GM12878 (cell line): ENCODE results near the gene PLXNC1. TPM values are rescaled to one million over a fixed set of nuclear protein-coding genes. Genes with fewer than 3 reads are reported as not detected.

ENCODE experiments used
- BMI1 ChIP-seq: fragments of 450-650 bp; IDR thresholded peaks from 2 replicates; pipeline ENCODE4 v1.6.1; 2016; ENCODE audit warnings: mild to moderate bottlenecking, moderate library complexity, borderline replicate concordance
- CREM ChIP-seq: IDR thresholded peaks from 2 replicates; pipeline ENCODE4 v1.6.1; 2014; ENCODE audit warnings: antibody characterized with exemption, low read depth
- EP300 ChIP-seq, 2 experiments: fragments of 150-350 bp in 1 of 2; IDR thresholded peaks; 2 replicates each; pipeline ENCODE4 v1.6.1; 2011 to 2012; ENCODE audit warnings: low read depth in 2 of 2, low read length in 2 of 2, borderline replicate concordance in 1 of 2, improper control_type of control experiment in 1 of 2, inconsistent platforms in 1 of 2; ENCODE audit not compliant: control insufficient read depth in 1 of 2
- ESRRA ChIP-seq: IDR thresholded peaks from 2 replicates; pipeline ENCODE4 v1.6.1; 2012; ENCODE audit warnings: mild to moderate bottlenecking, low read length, improper control_type of control experiment
- JUND ChIP-seq: IDR thresholded peaks from 2 replicates; pipeline ENCODE4 v1.6.1; 2012; ENCODE audit warnings: low read depth, mild to moderate bottlenecking, low read length, improper control_type of control experiment, moderate library complexity
- MEF2A ChIP-seq: IDR thresholded peaks from 2 replicates; pipeline ENCODE4 v1.6.1; 2011; ENCODE audit warnings: low read depth, mild to moderate bottlenecking, low read length, moderate library complexity; ENCODE audit not compliant: insufficient read depth
- MTA2 ChIP-seq: fragments of 450-650 bp; IDR thresholded peaks from 2 replicates; pipeline ENCODE4 v1.6.1; 2016; ENCODE audit warnings: low read depth, mild to moderate bottlenecking, moderate library complexity
- NFYA ChIP-seq: IDR thresholded peaks from 2 replicates; pipeline ENCODE4 v1.6.1; 2011; ENCODE audit warnings: low read depth, mild to moderate bottlenecking, low read length, improper control_type of control experiment, borderline replicate concordance
- NR2C1 ChIP-seq: fragments of 450-650 bp; IDR thresholded peaks from 2 replicates; pipeline ENCODE4 v1.6.1; 2017; ENCODE audit warnings: antibody characterized with exemption, mild to moderate bottlenecking, moderate library complexity
- PAX8 ChIP-seq: fragments of 450-650 bp; IDR thresholded peaks from 2 replicates; pipeline ENCODE4 v1.6.1; 2017; ENCODE audit warnings: mild to moderate bottlenecking, moderate library complexity
- SMAD5 ChIP-seq: IDR thresholded peaks from 2 replicates; pipeline ENCODE4 v1.6.1; 2016; ENCODE audit warnings: antibody characterized with exemption, low read depth
- SMC3 ChIP-seq: IDR thresholded peaks from 2 replicates; pipeline ENCODE4 v1.6.1; 2011; ENCODE audit warnings: low read length, improper control_type of control experiment, borderline replicate concordance
- SRF ChIP-seq, 2 experiments: IDR thresholded peaks; 2 replicates each; pipeline ENCODE4 v1.6.1; 2011; ENCODE audit warnings: low read depth in 2 of 2, low read length in 2 of 2, mild to moderate bottlenecking in 1 of 2, moderate library complexity in 1 of 2
- SUZ12 ChIP-seq: fragments of 200-600 bp; sonication (generic); IDR thresholded peaks from one replicate; pipeline ENCODE4 v1.6.1; 2018; ENCODE audit warnings: antibody characterized with exemption, mild to moderate bottlenecking; ENCODE audit not compliant: unreplicated experiment
- USF1 ChIP-seq: IDR thresholded peaks from 2 replicates; pipeline ENCODE4 v1.6.1; 2011; ENCODE audit warnings: borderline replicate concordance, low read depth, mild to moderate bottlenecking, moderate library complexity, mixed read lengths, low read length; ENCODE audit not compliant: insufficient read depth; ENCODE audit errors: extremely low read length
- ZBTB4 ChIP-seq: fragments of 450-650 bp; formaldehyde crosslinking; IDR thresholded peaks from 2 replicates; pipeline ENCODE4 v1.4.0; 2022; ENCODE audit warnings: mild to moderate bottlenecking, moderate library complexity
- ZNF217 ChIP-seq: fragments of 450-650 bp; IDR thresholded peaks from 2 replicates; pipeline ENCODE4 v1.6.1; 2017; ENCODE audit warnings: antibody characterized with exemption, mild to moderate bottlenecking
- polyA plus RNA-seq, 11 experiments: library from polyadenylated mRNA; depleted of rRNA in 4 of 11; unstranded in 6 of 11; stranded (reverse) in 5 of 11; fragments of >200 nt; fragmentation: Nextera tagmentation in 4 of 11; fragmentation: Illumina TruSeq in 1 of 11; extraction: Ambion mirVana in 4 of 11; extraction: Trizol in 1 of 11; gene quantifications; 1 replicate in 1 of 11; 2 replicates in 10 of 11; pipeline versions ENCODE4 v1.2.1 to v1.2.3, GENCODE V29; 2011 to 2016; ENCODE audit warnings: inconsistent platforms in 2 of 11, missing spikeins in 2 of 11, low read depth in 1 of 11
- total RNA-seq, 4 experiments: library from RNA; depleted of rRNA in 3 of 4; stranded (reverse); fragments of >200 nt in 3 of 4; fragmentation: Illumina TruSeq in 1 of 4; extraction: Trizol in 1 of 4; gene quantifications; 2 replicates each; pipeline versions ENCODE4 v1.2.1 to v1.2.3, GENCODE V29; 2013 to 2021
- TF ChIP-seq, protein P1 (sequence below): fragments of 450-650 bp; IDR thresholded peaks from 2 replicates; pipeline ENCODE4 v1.6.1; 2017; ENCODE audit warnings: mild to moderate bottlenecking
- TF ChIP-seq, protein P2 (sequence below): fragments of 450-650 bp; formaldehyde crosslinking; IDR thresholded peaks from 2 replicates; pipeline ENCODE4 v1.4.0; 2020; ENCODE audit warnings: mild to moderate bottlenecking, moderate library complexity
- TF ChIP-seq, protein P3 (sequence below): fragments of 450-650 bp; IDR thresholded peaks from 2 replicates; pipeline ENCODE4 v1.6.1; 2017; ENCODE audit warnings: borderline replicate concordance

PLXNC1 gene
- total and polyA plus RNA-seq, 10 of the 15 experiments (the other 5 are each of a cell fraction or from before 2014, with no cell fraction given) = 5.2 to 41.2 (median 24.6) TPM

- TF ChIP-seq ZNF217 = no peak
- no peak for TF ChIP-seq SMAD5
- peak; percentile 81 for TF ChIP-seq MTA2
- no peak for TF ChIP-seq NFYA
- TF ChIP-seq NR2C1 = no peak
- no peak for TF ChIP-seq ZBTB4 (CRISPR knock-in tag)
- TF ChIP-seq SRF (IDR thresholded peaks at IDR 0.05; ENCODE audit: low read depth in 2 of 2, low read length in 2 of 2) = no peak
- TF ChIP-seq BMI1 = no peak
- TF ChIP-seq JUND = no peak
- 0 out of 2 replicates have a peak, but pooled peaks have one; percentile 59 for TF ChIP-seq MEF2A
- no peak for TF ChIP-seq SMC3
- no peak for TF ChIP-seq ESRRA
- TF ChIP-seq, protein P1, sequence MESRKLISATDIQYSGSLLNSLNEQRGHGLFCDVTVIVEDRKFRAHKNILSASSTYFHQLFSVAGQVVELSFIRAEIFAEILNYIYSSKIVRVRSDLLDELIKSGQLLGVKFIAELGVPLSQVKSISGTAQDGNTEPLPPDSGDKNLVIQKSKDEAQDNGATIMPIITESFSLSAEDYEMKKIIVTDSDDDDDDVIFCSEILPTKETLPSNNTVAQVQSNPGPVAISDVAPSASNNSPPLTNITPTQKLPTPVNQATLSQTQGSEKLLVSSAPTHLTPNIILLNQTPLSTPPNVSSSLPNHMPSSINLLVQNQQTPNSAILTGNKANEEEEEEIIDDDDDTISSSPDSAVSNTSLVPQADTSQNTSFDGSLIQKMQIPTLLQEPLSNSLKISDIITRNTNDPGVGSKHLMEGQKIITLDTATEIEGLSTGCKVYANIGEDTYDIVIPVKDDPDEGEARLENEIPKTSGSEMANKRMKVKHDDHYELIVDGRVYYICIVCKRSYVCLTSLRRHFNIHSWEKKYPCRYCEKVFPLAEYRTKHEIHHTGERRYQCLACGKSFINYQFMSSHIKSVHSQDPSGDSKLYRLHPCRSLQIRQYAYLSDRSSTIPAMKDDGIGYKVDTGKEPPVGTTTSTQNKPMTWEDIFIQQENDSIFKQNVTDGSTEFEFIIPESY = no peak
- TF ChIP-seq PAX8 = no peak
- TF ChIP-seq SUZ12 = no peak
- peak; percentile 48; the same call in 1 of the 2 replicates for TF ChIP-seq CREM
- TF ChIP-seq, protein P2, sequence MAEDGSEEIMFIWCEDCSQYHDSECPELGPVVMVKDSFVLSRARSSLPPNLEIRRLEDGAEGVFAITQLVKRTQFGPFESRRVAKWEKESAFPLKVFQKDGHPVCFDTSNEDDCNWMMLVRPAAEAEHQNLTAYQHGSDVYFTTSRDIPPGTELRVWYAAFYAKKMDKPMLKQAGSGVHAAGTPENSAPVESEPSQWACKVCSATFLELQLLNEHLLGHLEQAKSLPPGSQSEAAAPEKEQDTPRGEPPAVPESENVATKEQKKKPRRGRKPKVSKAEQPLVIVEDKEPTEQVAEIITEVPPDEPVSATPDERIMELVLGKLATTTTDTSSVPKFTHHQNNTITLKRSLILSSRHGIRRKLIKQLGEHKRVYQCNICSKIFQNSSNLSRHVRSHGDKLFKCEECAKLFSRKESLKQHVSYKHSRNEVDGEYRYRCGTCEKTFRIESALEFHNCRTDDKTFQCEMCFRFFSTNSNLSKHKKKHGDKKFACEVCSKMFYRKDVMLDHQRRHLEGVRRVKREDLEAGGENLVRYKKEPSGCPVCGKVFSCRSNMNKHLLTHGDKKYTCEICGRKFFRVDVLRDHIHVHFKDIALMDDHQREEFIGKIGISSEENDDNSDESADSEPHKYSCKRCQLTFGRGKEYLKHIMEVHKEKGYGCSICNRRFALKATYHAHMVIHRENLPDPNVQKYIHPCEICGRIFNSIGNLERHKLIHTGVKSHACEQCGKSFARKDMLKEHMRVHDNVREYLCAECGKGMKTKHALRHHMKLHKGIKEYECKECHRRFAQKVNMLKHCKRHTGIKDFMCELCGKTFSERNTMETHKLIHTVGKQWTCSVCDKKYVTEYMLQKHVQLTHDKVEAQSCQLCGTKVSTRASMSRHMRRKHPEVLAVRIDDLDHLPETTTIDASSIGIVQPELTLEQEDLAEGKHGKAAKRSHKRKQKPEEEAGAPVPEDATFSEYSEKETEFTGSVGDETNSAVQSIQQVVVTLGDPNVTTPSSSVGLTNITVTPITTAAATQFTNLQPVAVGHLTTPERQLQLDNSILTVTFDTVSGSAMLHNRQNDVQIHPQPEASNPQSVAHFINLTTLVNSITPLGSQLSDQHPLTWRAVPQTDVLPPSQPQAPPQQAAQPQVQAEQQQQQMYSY = no peak
- TF ChIP-seq EP300 (IDR thresholded peaks at IDR 0.05; ENCODE audit: borderline replicate concordance in 1 of 2, control insufficient read depth in 1 of 2, low read depth in 2 of 2, low read length in 2 of 2) = peak; percentile 55 to 81; a peak in 2 of 4 replicates
- no peak for TF ChIP-seq USF1
- TF ChIP-seq, protein P3, sequence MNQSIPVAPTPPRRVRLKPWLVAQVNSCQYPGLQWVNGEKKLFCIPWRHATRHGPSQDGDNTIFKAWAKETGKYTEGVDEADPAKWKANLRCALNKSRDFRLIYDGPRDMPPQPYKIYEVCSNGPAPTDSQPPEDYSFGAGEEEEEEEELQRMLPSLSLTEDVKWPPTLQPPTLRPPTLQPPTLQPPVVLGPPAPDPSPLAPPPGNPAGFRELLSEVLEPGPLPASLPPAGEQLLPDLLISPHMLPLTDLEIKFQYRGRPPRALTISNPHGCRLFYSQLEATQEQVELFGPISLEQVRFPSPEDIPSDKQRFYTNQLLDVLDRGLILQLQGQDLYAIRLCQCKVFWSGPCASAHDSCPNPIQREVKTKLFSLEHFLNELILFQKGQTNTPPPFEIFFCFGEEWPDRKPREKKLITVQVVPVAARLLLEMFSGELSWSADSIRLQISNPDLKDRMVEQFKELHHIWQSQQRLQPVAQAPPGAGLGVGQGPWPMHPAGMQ = no peak
Measured at GRCh38 chr12:94309373-94309772, 161.0 kb downstream of the PLXNC1 start (continued).
